Smooth muscle cell (in vitro differentiated cells): ENCODE results near the gene MRPL3. TPM values are rescaled to one million over a fixed set of nuclear protein-coding genes. Genes with fewer than 3 reads are reported as not detected.

Source experiments
- DNase-seq: peaks from one replicate; lab custom pipeline; 2025; ENCODE audit not compliant: unreplicated experiment; lab: John Stamatoyannopoulos, UW
- H2AFZ ChIP-seq: fragments of 200-600 bp; sonication (generic); 2 replicates; pipeline ENCODE4 v1.6.0; 2016; ENCODE audit warnings: antibody characterized with exemption, low read depth, mild to moderate bottlenecking
- H3F3A ChIP-seq: fragments of 200-600 bp; sonication (generic); 2 replicates; pipeline ENCODE4 v1.6.0; 2017; ENCODE audit warnings: antibody characterized with exemption, low read depth
- H3K27ac ChIP-seq: fragments of 200-600 bp; sonication (generic); 2 replicates; pipeline ENCODE4 v1.5.1; 2016; ENCODE audit warnings: low read depth, mild to moderate bottlenecking
- H3K27me3 ChIP-seq: fragments of 200-600 bp; sonication (generic); 2 replicates; pipeline ENCODE4 v1.6.1; 2016; ENCODE audit warnings: low read depth, mild to moderate bottlenecking
- H3K36me3 ChIP-seq: fragments of 200-600 bp; sonication (generic); 2 replicates; pipeline ENCODE4 v1.5.1; 2016; ENCODE audit warnings: low read depth
- H3K4me1 ChIP-seq: fragments of 200-600 bp; sonication (generic); 2 replicates; pipeline ENCODE4 v1.5.1; 2016; ENCODE audit warnings: low read depth
- H3K4me2 ChIP-seq: fragments of 200-600 bp; sonication (generic); 2 replicates; pipeline ENCODE4 v1.6.0; 2016; ENCODE audit warnings: mild to moderate bottlenecking
- H3K4me3 ChIP-seq: fragments of 200-600 bp; sonication (generic); 2 replicates; pipeline ENCODE4 v1.5.1; 2016; ENCODE audit warnings: mild to moderate bottlenecking
- H3K79me2 ChIP-seq: fragments of 200-600 bp; sonication (generic); 2 replicates; pipeline ENCODE4 v1.6.0; 2016; ENCODE audit warnings: low read depth, mild to moderate bottlenecking
- H3K9ac ChIP-seq: fragments of 200-600 bp; sonication (generic); 2 replicates; pipeline ENCODE4 v1.6.0; 2016; ENCODE audit warnings: low read depth
- H3K9me3 ChIP-seq: fragments of 200-600 bp; sonication (generic); replicated peaks from 2 replicates; pipeline ENCODE4 v1.5.1; 2016; ENCODE audit warnings: low read depth
- H4K20me1 ChIP-seq: fragments of 200-600 bp; sonication (generic); 2 replicates; pipeline ENCODE4 v1.6.0; 2016; ENCODE audit warnings: low read depth
- WGBS: methylation state at CpG from one replicate; pipeline ENCODE4 v1.1.7; 2016; ENCODE audit warnings: low lambda C conversion rate; 5-methylcytosine and 5-hydroxymethylcytosine counted together
- polyA plus RNA-seq: library from polyadenylated mRNA; unstranded; fragments of >200 nt; fragmentation: Nextera tagmentation; extraction: Ambion mirVana; gene quantifications from 2 replicates; pipeline ENCODE4 v1.2.1, GENCODE V29; 2016
- total RNA-seq: library from RNA; depleted of rRNA; stranded (reverse); fragments of >200 nt; gene quantifications from 2 replicates; pipeline ENCODE4 v1.2.3, GENCODE V29; 2014
- TF ChIP-seq, protein P1 (sequence below): fragments of 200-600 bp; sonication (generic); IDR thresholded peaks from 2 replicates; pipeline ENCODE4 v1.5.1; 2017; ENCODE audit warnings: borderline replicate concordance, mild to moderate bottlenecking, antibody characterized with exemption; ENCODE audit not compliant: insufficient read depth, poor library complexity, severe bottlenecking

MRPL3 gene
- total and polyA plus RNA-seq, 2 experiments from 2014 or later: 80.5 to 139 TPM

DNA sequence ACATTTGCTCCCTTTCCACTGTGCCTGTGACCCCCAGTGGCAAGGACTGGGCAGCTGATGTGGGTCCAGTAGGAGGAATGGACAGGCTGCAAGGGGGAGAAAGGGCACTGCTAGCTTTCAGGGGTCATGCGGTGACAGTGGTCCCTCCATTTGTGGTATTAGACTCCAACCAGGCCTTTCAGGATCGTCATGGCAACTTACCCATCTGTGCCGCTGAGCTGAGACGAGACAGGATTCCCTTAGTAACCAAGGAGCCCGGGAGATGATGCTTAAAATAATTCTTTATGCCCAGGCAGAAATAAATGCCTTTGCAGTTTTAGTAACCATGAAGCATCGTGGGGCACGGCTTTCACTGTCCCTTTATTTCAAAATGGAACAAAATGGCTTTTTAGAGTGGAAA lies 15.9 kb upstream of the MRPL3 start:
- DNase-seq: no peak
- H3K27ac ChIP-seq: no peak overlapping the region
- no peaks in the 10 kb centered on the region for H3K36me3 ChIP-seq
- H3K4me2 ChIP-seq: no peak overlapping the region
- H3K4me3 ChIP-seq: no peak overlapping the region
- no peak overlapping the region for H2AFZ ChIP-seq
- peaks cover 16% of the 10 kb centered on the region for H3K27me3 ChIP-seq
- no peak overlapping the region for H3K9ac ChIP-seq
- H3F3A ChIP-seq: no peaks in the 10 kb centered on the region
- H3K79me2 ChIP-seq: no peaks in the 10 kb centered on the region
- TF ChIP-seq, protein P1, sequence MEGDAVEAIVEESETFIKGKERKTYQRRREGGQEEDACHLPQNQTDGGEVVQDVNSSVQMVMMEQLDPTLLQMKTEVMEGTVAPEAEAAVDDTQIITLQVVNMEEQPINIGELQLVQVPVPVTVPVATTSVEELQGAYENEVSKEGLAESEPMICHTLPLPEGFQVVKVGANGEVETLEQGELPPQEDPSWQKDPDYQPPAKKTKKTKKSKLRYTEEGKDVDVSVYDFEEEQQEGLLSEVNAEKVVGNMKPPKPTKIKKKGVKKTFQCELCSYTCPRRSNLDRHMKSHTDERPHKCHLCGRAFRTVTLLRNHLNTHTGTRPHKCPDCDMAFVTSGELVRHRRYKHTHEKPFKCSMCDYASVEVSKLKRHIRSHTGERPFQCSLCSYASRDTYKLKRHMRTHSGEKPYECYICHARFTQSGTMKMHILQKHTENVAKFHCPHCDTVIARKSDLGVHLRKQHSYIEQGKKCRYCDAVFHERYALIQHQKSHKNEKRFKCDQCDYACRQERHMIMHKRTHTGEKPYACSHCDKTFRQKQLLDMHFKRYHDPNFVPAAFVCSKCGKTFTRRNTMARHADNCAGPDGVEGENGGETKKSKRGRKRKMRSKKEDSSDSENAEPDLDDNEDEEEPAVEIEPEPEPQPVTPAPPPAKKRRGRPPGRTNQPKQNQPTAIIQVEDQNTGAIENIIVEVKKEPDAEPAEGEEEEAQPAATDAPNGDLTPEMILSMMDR: no peak
- H4K20me1 ChIP-seq: no peaks in the 10 kb centered on the region
- 87% methylated on average over 7 of the region's 7 CpGs for WGBS
- H3K9me3 ChIP-seq: no peaks in the 10 kb centered on the region
- H3K4me1 ChIP-seq: no peaks in the 10 kb centered on the region

DNA sequence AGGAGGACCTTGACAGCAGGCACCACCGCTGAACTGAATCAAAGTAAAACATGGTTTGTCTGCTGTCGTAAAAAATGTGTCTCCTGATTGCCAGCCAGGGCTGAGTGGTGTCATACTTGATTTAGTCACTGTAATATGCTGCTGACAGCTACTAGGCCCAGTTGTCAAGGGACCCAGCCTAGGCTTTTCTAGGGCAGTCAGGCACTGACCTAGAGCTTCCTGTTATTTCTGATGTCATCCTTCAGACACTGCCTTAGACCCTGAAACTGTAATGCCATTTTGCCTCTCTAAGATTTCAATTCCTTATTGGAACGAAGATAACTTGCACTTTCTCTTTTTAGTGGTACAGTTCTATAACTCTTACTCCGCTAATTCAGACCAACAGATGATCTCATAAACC lies 2.6 kb upstream of the MRPL3 start:
- Histone ChIP-seq H3K9ac (no peak overlapping the region), H3K27ac (no peak overlapping the region), H3K4me3 (no peak overlapping the region), H2AFZ (no peak overlapping the region), H3K4me2 (no peak overlapping the region), H3K4me1 (peaks cover 9% of the 10 kb centered on the region), H3K79me2 (peaks cover 22% of the 10 kb centered on the region), H4K20me1 (no peaks in the 10 kb centered on the region), H3K9me3 (no peaks in the 10 kb centered on the region), H3K36me3 (no peaks in the 10 kb centered on the region), H3K27me3 (peaks cover 18% of the 10 kb centered on the region), H3F3A (no peaks in the 10 kb centered on the region)
- DNase-seq: no peak
- TF ChIP-seq, protein P1: no peak
- WGBS: 74% methylated on average over 4 of the region's 4 CpGs

DNA sequence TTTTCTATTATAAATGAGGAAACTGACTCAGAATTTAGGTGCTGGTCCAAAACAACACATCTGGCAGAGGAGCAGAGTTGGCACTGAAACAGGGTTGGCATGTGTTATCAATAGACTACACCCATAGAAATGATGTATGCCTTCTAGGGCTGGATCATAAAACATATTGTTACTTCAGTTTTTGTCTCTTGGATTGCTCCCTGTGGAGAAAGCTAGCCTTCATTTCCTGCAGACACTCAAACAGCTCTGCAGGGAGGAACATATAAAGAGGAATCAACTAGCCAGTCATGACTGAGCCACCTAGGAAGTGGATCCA lies 507 bp upstream of the MRPL3 start:
- TF ChIP-seq, protein P1: no peak
- H2AFZ ChIP-seq: peak overlapping the region; percentile 99

DNA sequence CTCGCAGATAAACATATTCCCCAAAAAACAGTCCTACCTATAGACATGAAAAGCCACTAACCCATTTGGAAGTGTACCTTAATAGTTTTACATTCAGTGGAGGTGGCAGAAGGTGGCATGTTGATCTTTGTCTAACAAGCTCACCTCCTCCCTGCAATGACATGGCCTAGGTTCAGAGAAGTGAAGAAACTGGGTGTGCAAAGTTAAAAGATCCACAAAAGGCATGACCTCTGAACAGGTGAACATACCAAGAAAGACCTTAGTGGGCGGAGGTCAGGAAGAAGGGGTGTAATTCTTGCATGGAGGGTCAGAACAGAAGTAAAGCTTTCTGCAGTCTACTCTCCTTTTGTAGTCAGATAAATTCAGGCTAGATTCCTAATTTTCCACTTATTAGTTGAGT lies 822 bp downstream of the MRPL3 start:
- H3K9ac ChIP-seq: peak overlapping the region; percentile 89
- H3K27ac ChIP-seq: peak overlapping the region; percentile 58
- peak overlapping the region; percentile 76 for H3K4me3 ChIP-seq
- H3K36me3 ChIP-seq: peaks cover 18% of the 10 kb centered on the region
- peak overlapping the region; percentile 99 for H2AFZ ChIP-seq
- H3K4me1 ChIP-seq: peaks cover 9% of the 10 kb centered on the region
- no peaks in the 10 kb centered on the region for H3K9me3 ChIP-seq
- H3K27me3 ChIP-seq: peaks cover 18% of the 10 kb centered on the region
- 51% methylated on average over 2 of the region's 2 CpGs for WGBS
- DNase-seq: no peak
- H3F3A ChIP-seq: no peaks in the 10 kb centered on the region
- no peaks in the 10 kb centered on the region for H4K20me1 ChIP-seq
- TF ChIP-seq, protein P1: no peak
- peak overlapping the region; percentile 97 for H3K4me2 ChIP-seq
- peaks cover 32% of the 10 kb centered on the region for H3K79me2 ChIP-seq

More for the DNA sequence above, 507 bp upstream of the MRPL3 start:
- peaks cover 9% of the 10 kb centered on the region for H3K4me1 ChIP-seq
- no peak for DNase-seq
- H3K27ac ChIP-seq: no peak overlapping the region
- H3K9ac ChIP-seq: peak overlapping the region; percentile 10
- no peaks in the 10 kb centered on the region for H4K20me1 ChIP-seq
- peaks cover 6% of the 10 kb centered on the region for H3K36me3 ChIP-seq
- H3K27me3 ChIP-seq: peaks cover 18% of the 10 kb centered on the region
- H3K9me3 ChIP-seq: no peaks in the 10 kb centered on the region
- peak overlapping the region; percentile 97 for H3K4me2 ChIP-seq
- H3F3A ChIP-seq: no peaks in the 10 kb centered on the region
- peaks cover 26% of the 10 kb centered on the region for H3K79me2 ChIP-seq
- H3K4me3 ChIP-seq: peak overlapping the region; percentile 76
